SU-DHL-6 (cell line): ENCODE results near the gene EFCAB6.

ENCODE experiments used
- CTCF ChIP-seq: fragments of 200-600 bp; sonication (generic); IDR thresholded peaks from one replicate; pipeline ENCODE4 v1.5.1; 2017; ENCODE audit warnings: antibody characterized with exemption, mild to moderate bottlenecking, low read length, moderate library complexity; ENCODE audit not compliant: insufficient read depth, poor library complexity, severe bottlenecking
- EZH2phosphoT487 ChIP-seq: fragments of 200-600 bp; sonication (generic), shearing (Covaris generic); conservative IDR thresholded peaks from 2 replicates; pipeline ENCODE4 v1.6.1; 2018; ENCODE audit warnings: mild to moderate bottlenecking, antibody characterized with exemption, low read length, moderate library complexity, mixed read lengths

GRCh38 chr22:43740587-43741270 lies 71.4 kb downstream of the EFCAB6 start:
- no peak for TF ChIP-seq CTCF
- TF ChIP-seq EZH2phosphoT487 = no peak
